ENCODE data around the gene ASB1.

ASB1 gene

GRCh38 chr2:238418999-238419546 is 7.7 kb upstream of the ASB1 start:
- Histone ChIP-seq H3K36me3 (ENCODE audit: control insufficient read depth, insufficient read depth, low read length) (no peaks in the 10 kb centered on the region), H3K4me3 (replicated peaks; ENCODE audit: low read depth, low read length) (no peak overlapping the region), H3K27me3 (replicated peaks; ENCODE audit: control insufficient read depth, insufficient read depth, low read length) (no peaks in the 10 kb centered on the region)
- TF ChIP-seq CTCF (IDR thresholded peaks at IDR 0.05; ENCODE audit: insufficient read depth, low read length, poor library complexity, severe bottlenecking) = no peak
- DNase-seq (ENCODE audit: extremely low read depth, insufficient read length) = no peak

GRCh38 chr2:238420442-238420841 is 6.3 kb upstream of the ASB1 start:
- TF ChIP-seq CTCF (IDR thresholded peaks at IDR 0.05; ENCODE audit: insufficient read depth, low read length, poor library complexity, severe bottlenecking) = no peak
- no peaks in the 10 kb centered on the region for H3K27me3 ChIP-seq (replicated peaks; ENCODE audit: control insufficient read depth, insufficient read depth, low read length)
- H3K36me3 ChIP-seq (ENCODE audit: control insufficient read depth, insufficient read depth, low read length) = no peaks in the 10 kb centered on the region
- no peak for DNase-seq (ENCODE audit: extremely low read depth, insufficient read length)
- H3K4me3 ChIP-seq (replicated peaks; ENCODE audit: low read depth, low read length) = no peak overlapping the region

GRCh38 chr2:238420878-238421694 is 5.6 kb upstream of the ASB1 start:
- no peaks in the 10 kb centered on the region for H3K36me3 ChIP-seq (ENCODE audit: control insufficient read depth, insufficient read depth, low read length)
- no peak overlapping the region for H3K4me3 ChIP-seq (replicated peaks; ENCODE audit: low read depth, low read length)
- TF ChIP-seq CTCF (IDR thresholded peaks at IDR 0.05; ENCODE audit: insufficient read depth, low read length, poor library complexity, severe bottlenecking) = no peak
- H3K27me3 ChIP-seq (replicated peaks; ENCODE audit: control insufficient read depth, insufficient read depth, low read length) = no peaks in the 10 kb centered on the region
- DNase-seq (ENCODE audit: extremely low read depth, insufficient read length) = no peak

GRCh38 chr2:238421695-238422035 is 5.1 kb upstream of the ASB1 start:
- H3K36me3 ChIP-seq (ENCODE audit: control insufficient read depth, insufficient read depth, low read length) = no peaks in the 10 kb centered on the region
- no peak for TF ChIP-seq CTCF (IDR thresholded peaks at IDR 0.05; ENCODE audit: insufficient read depth, low read length, poor library complexity, severe bottlenecking)
- H3K27me3 ChIP-seq (replicated peaks; ENCODE audit: control insufficient read depth, insufficient read depth, low read length) = no peaks in the 10 kb centered on the region
- no peak for DNase-seq (ENCODE audit: extremely low read depth, insufficient read length)
- no peak overlapping the region for H3K4me3 ChIP-seq (replicated peaks; ENCODE audit: low read depth, low read length)

GRCh38 chr2:238422285-238422684 is 4.4 kb upstream of the ASB1 start:
- Histone ChIP-seq H3K4me3 (replicated peaks; ENCODE audit: low read depth, low read length) (no peak overlapping the region), H3K27me3 (replicated peaks; ENCODE audit: control insufficient read depth, insufficient read depth, low read length) (no peaks in the 10 kb centered on the region), H3K36me3 (ENCODE audit: control insufficient read depth, insufficient read depth, low read length) (no peaks in the 10 kb centered on the region)
- no peak for TF ChIP-seq CTCF (IDR thresholded peaks at IDR 0.05; ENCODE audit: insufficient read depth, low read length, poor library complexity, severe bottlenecking)
- no peak for DNase-seq (ENCODE audit: extremely low read depth, insufficient read length)
